ENCODE measurements around the gene SULT4A1.

DNA sequence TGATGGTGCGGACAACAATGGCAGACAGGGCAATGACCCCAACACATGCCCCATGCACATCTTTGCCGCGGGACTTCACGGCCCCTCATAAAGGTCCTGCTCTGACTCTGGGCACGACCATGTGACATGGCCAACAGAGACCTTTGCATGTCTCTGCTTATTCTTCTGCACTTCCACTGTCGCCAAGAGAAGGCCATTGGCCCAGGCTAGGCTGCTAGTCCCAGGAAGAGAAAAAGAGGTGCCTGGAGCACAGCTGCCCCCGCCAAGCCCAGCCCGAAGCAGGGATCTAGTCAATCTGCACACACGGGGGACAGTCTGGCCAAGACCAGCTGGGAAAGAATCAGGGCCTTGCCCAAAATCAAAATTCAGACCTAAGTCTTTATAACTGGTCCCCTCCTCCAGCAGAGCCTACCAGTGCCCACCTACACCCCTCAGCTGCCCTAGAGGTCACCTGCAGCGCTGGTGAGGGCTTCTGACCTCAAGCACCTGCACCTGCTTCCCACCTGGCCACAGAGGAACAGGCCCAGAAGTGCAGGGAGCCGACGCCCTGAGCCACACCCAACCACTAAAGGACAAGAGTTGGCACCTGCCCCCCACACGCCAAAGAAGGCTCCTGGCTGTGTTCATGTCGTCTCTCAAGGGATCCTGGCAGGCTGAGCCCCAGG is 8.1 kb downstream of the SULT4A1 start:
- TF ChIP-seq POLR2A (IDR thresholded peaks at IDR 0.05), result no peak
- TF ChIP-seq, protein P1, sequence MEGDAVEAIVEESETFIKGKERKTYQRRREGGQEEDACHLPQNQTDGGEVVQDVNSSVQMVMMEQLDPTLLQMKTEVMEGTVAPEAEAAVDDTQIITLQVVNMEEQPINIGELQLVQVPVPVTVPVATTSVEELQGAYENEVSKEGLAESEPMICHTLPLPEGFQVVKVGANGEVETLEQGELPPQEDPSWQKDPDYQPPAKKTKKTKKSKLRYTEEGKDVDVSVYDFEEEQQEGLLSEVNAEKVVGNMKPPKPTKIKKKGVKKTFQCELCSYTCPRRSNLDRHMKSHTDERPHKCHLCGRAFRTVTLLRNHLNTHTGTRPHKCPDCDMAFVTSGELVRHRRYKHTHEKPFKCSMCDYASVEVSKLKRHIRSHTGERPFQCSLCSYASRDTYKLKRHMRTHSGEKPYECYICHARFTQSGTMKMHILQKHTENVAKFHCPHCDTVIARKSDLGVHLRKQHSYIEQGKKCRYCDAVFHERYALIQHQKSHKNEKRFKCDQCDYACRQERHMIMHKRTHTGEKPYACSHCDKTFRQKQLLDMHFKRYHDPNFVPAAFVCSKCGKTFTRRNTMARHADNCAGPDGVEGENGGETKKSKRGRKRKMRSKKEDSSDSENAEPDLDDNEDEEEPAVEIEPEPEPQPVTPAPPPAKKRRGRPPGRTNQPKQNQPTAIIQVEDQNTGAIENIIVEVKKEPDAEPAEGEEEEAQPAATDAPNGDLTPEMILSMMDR (IDR thresholded peaks at IDR 0.05), result no peak

All from testis (tissue), 2 donors.